Activated CD4-positive, alpha-beta T cell treated with anti-CD3 and anti-CD28 coated beads, Interleukin-2, amount 50 U/mL, for 4 hours (primary cell): ENCODE results near the gene TPCN2.

Experiments used
- DNase-seq, 2 experiments: peaks; one replicate each; pipeline ENCODE4 v3.0.0-alpha.2; 2020

Gene TPCN2

DNA sequence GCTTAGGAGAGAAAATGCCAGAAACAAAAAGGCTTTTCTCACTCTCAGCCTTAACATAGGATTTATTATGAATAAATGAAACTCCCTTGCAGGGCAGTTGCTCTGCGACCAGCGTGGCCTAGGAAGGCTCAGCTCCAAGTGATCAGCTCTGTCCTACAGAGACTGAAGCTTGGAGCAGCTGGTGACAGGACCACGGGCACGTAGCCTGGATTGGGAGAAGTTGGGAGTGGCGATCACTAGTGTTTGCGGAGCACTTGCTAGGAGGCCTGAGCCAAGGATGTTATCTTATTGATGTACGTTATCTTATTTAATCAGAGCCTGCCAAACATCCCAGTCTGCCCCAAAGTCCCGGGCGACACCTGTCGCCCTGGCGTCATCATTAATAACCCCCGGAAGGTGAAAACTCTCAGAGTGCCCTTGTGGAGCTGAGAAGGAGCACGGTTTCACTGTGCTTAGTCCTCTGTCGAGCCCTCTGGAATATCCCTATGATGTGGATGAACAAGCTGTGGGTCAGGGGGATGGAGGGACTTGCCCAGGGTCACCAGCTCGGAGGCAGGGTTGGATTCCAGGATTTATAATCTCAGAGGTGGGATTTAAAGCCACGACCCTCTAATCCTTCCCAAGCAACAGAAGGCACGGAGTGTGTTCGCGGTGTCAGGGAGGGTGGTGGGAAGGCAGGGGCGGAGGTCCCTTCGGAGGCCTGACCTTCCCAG, 66.2 kb downstream of the TPCN2 start:
- no peak for DNase-seq

DNA sequence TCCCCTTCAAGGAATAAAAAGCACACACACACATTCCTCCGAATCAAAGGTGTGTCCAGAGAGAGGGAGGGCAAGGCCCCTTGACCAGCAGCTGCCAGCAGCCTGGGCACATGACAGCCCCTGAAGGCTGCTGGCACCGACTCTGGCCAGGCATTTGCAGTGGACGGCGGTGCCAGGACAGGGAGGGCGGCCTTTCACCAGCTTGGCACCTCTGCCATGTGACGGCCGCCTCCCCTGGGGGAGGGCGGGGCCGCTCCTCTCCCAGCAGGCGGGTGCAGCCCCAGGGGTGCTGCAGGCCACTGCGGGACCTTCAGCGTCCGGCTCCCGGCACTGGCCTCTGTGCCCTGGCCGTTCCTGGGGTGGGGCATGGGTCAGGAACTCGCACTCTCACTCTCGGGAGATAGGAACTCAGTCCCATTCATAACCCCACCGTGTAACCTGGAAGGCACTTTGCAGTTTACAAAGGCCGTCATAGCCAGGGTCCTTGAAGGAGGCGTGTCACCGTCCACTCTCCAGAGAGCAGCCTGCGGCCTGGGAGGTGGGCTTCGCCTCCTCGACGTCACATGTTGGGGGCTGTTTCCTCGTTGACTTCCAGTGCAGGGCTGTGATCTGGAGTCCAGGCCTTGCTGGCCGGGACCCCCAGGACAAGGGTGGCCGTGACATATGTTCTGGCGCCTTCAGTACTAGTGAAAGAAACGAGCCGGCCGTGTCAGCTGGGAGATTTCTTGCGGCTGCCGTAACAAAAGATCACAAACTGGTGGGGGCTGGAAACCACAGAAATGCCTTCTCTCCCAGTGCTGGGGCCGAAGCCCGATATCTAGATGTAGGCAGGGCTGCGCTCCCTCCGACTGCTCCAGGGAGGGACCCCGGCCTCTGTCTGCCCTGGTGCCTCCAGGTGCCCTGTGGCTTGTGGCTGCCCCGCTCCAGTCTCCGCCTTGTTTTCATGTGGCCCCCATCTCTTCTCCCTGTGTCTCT, 67.1 kb downstream of the TPCN2 start:
- no peak for DNase-seq

- DNase-seq, result no peak
Observed at GRCh38 chr11:69116671-69117070, 67.9 kb downstream of the TPCN2 start.

- DNase-seq, result no peak
Observed at GRCh38 chr11:69119190-69119589, 70.5 kb downstream of the TPCN2 start.

- DNase-seq, result no peak
Observed at GRCh38 chr11:69120096-69120875, 71.6 kb downstream of the TPCN2 start.

- DNase-seq, result no peak
Observed at GRCh38 chr11:69121021-69121420, 72.3 kb downstream of the TPCN2 start.

GRCh38 chr11:69121621-69122325, 73.0 kb downstream of the TPCN2 start:
- DNase-seq, result no peak

GRCh38 chr11:69122326-69122629, 73.5 kb downstream of the TPCN2 start:
- no peak for DNase-seq

GRCh38 chr11:69122630-69123431, 74.1 kb downstream of the TPCN2 start:
- DNase-seq, result peak; percentile 85 to 89

GRCh38 chr11:69123593-69124545, 75.1 kb downstream of the TPCN2 start:
- DNase-seq, result no peak

- DNase-seq, result no peak
Observed at GRCh38 chr11:69125861-69126260, 77.1 kb downstream of the TPCN2 start.

DNA sequence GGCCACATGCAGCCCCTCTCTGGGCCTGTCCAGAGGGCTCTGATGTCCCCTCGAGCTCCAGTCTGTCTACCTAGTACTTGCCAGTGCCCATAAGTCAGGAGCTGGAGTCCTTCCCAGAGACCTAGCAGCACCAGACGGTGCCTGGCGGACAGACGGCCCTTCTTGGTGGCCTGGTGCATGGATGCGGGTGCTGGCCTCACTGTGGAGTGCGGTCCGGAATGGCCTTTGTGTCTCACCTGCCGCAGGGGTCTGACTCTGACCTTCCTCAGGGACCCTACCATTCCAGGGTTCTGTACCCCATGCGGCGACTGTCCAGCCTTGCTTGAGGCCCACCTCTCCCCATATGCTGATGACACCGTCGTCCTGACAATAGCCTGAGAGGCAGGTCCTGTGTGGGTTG, 77.6 kb downstream of the TPCN2 start:
- DNase-seq, result no peak

DNA sequence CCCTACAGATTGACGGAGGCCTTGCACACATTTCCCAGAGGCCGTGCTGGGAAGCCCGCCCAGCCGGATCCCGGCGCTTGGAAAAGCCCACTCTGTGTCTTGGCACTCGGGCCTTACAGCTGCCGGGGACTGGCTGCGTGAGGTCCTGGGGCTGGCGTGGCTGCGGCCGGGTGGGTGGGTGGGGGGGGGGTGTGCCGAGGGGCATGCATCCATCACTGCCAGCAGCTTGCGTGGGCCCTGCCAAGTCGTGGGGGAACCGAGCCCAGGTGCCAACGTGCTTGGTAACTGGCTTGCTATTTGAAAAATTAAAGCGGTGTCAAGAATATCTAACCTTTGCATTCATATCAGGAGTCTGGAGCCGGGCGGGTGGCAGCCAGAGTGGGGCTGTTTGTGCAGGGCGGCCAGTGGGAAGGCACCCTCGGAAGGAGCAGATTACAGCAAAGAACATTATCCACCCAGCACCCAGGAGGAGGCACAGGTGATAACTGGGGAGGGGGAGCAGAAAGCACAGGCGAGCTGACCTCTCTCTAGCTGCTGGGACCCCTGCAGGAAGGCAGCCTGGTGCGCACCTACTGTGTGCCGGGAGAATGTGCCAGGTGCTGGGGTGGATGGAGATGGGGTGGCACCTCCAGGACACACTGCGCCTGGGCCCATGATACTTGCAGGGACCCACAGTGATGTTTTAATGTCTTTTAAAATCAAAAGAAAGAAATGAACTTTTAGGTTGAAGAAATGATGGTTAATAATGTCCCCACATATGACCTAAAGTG, 78.5 kb downstream of the TPCN2 start:
- DNase-seq, result no peak

DNA sequence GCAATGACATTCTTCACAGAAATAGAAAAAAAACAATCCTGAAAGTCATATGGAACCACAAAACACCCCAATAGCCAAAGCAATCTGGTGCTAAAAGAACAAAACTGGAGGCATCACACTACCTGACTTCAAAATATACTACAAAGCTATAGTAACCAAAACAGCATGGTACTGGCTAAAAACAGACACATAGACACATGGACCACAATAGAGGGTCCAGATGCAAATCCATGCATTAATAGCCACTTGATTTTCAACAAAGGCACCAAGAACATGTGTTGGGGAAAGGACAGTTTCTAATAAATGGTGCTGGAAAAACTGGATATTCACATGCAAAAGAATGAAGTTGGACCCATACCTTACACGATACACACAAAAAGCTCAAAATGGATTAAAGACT, 79.2 kb downstream of the TPCN2 start:
- no peak for DNase-seq

- no peak for DNase-seq
Observed at GRCh38 chr11:69129053-69129452, 80.3 kb downstream of the TPCN2 start.

DNA sequence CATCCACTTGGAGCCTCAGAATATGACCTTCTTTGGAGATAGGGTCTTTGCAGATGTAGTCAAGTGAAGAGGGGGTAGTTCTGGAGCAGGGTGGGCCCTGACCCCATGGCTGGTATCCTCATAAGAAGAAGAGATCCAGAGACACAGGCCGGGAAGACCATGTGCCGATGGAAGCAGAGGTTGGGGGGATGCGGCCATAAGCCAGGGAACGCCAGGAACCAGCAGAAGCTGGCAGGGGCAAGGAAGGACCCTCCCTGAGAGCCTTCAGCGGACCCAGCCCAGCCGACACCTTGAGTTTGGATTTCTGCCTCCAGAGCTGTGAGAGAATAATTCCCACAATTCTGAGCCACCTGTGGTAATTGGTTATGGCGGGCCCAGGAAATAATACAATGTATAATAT, 80.9 kb downstream of the TPCN2 start:
- no peak for DNase-seq

- no peak for DNase-seq
Observed at GRCh38 chr11:69130654-69131053, 81.9 kb downstream of the TPCN2 start.

DNA sequence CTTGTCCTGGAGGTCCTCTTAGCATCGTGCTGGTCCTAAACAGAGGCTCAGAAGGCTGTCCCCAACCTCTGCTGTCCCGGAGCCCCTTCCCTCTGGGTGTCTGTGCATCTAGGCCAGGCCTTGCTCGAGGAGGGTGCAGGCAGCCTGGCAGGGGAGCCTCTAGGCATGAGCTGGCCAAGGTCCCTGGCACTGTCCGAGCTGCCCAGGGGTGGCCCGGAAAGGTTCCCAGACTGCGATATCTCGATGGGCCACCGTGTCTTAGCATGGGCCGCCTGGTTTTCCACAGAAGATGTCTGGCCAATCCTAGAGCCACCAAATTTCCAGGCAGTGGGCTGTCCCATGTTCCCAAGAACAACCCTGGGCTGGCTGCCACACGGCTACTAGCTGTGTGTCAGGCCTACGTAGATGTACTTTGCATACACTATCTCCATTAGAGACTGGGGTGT, 82.4 kb downstream of the TPCN2 start:
- no peak for DNase-seq

- DNase-seq, result no peak
Observed at GRCh38 chr11:69131644-69132300, 83.0 kb downstream of the TPCN2 start.
